Testis (tissue), 3 donors: Measurements from ENCODE around the gene C16orf92. TPM values are rescaled to one million over a fixed set of nuclear protein-coding genes. Genes with fewer than 3 reads are reported as not detected.
A peak's percentile ranks its signal among the peaks of the same experiment; 100 is the strongest.

Experiments
- DNase-seq: peaks from one replicate; pipeline ENCODE4 v3.0.0-alpha.2; 2019
- H3K27ac ChIP-seq, 2 donors: fragments of 200-600 bp; sonication (generic); one replicate each; pipeline ENCODE4 v1.5.1; 2019
- H3K27me3 ChIP-seq: fragments of 200-600 bp; sonication (generic); one replicate; pipeline ENCODE4 v1.5.1; 2019
- H3K36me3 ChIP-seq: fragments of 200-600 bp; sonication (generic); one replicate; pipeline ENCODE4 v1.5.1; 2017; ENCODE audit warnings: low read depth; ENCODE audit errors: missing control alignments
- H3K4me1 ChIP-seq: fragments of 200-600 bp; sonication (generic); one replicate; pipeline ENCODE4 v1.5.1; 2019
- H3K4me3 ChIP-seq, 2 donors: fragments of 200-600 bp; sonication (generic); one replicate each; pipeline ENCODE4 v1.5.1; 2017 to 2019
- H3K9me3 ChIP-seq: fragments of 200-600 bp; sonication (generic); one replicate; pipeline ENCODE4 v1.5.1; 2017
- POLR2A ChIP-seq: fragments of 450-650 bp; IDR thresholded peaks from one replicate; pipeline ENCODE4 v1.6.1; 2017; ENCODE audit warnings: antibody characterized with exemption, mild to moderate bottlenecking, moderate library complexity
- WGBS, 2 donors: methylation state at CpG; one replicate each; pipeline ENCODE4 v1.1.5; 2018; 5-methylcytosine and 5-hydroxymethylcytosine counted together
- intact Hi-C: fragments of 100-400 bp; cut with DNase I; formaldehyde crosslinking; loops from one replicate; pipeline ENCODE4 v1.15.1; 2023; ENCODE audit warnings: low total_unique reads
- polyA plus RNA-seq: library from polyadenylated mRNA; stranded (reverse); fragments of 350-450 nt; fragmentation: Illumina TruSeq; extraction: RNeasy Lipid Tissue Mini Kit (QIAGEN cat#74804); gene quantifications from one replicate; pipeline ENCODE4 v1.2.3, GENCODE V29; 2014; ENCODE audit warnings: low read depth, low replicate concordance; ENCODE audit not compliant: insufficient read depth
- total RNA-seq, 2 donors: library from RNA; depleted of rRNA; stranded (reverse); fragments of >200 nt; gene quantifications; one replicate each; pipeline ENCODE4 v1.2.3, GENCODE V29; 2016
- TF ChIP-seq, protein P1 (sequence below), 3 experiments: fragments of 450-650 bp in 2 of 3; fragments of 200-600 bp in 1 of 3; sonication (generic) in 1 of 3; IDR thresholded peaks; one replicate each; pipeline ENCODE4 v1.5.1; 2016 to 2019; ENCODE audit warnings: antibody characterized with exemption in 3 of 3, mild to moderate bottlenecking in 2 of 3, moderate library complexity in 1 of 3

The C16orf92 gene
- total and polyA plus RNA-seq, 3 donors from 2014 or later: 12.4 to 91.3 (median 20.3) TPM

DNA sequence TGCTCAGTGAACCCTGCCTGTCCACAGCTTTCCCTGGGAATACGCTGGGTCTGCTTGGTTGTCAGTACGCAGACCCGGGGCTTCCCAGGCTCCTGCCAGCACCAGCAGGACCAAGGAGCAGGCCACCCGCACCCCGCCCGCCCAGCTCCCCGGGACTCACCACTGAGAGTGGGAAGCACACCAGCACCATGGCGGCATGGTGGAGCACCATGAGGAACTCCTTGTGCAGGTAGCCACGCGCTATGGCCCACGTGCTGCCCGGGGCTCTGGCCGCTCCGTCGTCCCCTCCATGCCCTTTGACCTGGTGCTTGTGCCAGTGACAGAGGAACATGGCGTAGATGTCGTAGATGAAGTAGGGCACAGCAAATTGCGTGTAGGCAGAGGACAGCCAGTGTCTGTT is 3.5 kb downstream of the C16orf92 start:
- no peaks in the 10 kb centered on the region for H3K27me3 ChIP-seq
- no peak overlapping the region for H3K27ac ChIP-seq
- TF ChIP-seq POLR2A: no peak
- TF ChIP-seq, protein P1, sequence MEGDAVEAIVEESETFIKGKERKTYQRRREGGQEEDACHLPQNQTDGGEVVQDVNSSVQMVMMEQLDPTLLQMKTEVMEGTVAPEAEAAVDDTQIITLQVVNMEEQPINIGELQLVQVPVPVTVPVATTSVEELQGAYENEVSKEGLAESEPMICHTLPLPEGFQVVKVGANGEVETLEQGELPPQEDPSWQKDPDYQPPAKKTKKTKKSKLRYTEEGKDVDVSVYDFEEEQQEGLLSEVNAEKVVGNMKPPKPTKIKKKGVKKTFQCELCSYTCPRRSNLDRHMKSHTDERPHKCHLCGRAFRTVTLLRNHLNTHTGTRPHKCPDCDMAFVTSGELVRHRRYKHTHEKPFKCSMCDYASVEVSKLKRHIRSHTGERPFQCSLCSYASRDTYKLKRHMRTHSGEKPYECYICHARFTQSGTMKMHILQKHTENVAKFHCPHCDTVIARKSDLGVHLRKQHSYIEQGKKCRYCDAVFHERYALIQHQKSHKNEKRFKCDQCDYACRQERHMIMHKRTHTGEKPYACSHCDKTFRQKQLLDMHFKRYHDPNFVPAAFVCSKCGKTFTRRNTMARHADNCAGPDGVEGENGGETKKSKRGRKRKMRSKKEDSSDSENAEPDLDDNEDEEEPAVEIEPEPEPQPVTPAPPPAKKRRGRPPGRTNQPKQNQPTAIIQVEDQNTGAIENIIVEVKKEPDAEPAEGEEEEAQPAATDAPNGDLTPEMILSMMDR (IDR thresholded peaks at IDR 0.05): no peak
- H3K4me3 ChIP-seq: no peak overlapping the region
- no peaks in the 10 kb centered on the region for H3K9me3 ChIP-seq
- H3K36me3 ChIP-seq: no peaks in the 10 kb centered on the region
- WGBS, 2 donors: 79 to 90% methylated on average over 11 to 18 of the region's 18 CpGs
- peaks cover 9% of the 10 kb centered on the region for H3K4me1 ChIP-seq
- intact Hi-C loops: loop anchor here (10.0 kb wide), 1 partner anchor 332 kb away; no protein-coding TSS in a partner anchor
- DNase-seq: no peak

DNA sequence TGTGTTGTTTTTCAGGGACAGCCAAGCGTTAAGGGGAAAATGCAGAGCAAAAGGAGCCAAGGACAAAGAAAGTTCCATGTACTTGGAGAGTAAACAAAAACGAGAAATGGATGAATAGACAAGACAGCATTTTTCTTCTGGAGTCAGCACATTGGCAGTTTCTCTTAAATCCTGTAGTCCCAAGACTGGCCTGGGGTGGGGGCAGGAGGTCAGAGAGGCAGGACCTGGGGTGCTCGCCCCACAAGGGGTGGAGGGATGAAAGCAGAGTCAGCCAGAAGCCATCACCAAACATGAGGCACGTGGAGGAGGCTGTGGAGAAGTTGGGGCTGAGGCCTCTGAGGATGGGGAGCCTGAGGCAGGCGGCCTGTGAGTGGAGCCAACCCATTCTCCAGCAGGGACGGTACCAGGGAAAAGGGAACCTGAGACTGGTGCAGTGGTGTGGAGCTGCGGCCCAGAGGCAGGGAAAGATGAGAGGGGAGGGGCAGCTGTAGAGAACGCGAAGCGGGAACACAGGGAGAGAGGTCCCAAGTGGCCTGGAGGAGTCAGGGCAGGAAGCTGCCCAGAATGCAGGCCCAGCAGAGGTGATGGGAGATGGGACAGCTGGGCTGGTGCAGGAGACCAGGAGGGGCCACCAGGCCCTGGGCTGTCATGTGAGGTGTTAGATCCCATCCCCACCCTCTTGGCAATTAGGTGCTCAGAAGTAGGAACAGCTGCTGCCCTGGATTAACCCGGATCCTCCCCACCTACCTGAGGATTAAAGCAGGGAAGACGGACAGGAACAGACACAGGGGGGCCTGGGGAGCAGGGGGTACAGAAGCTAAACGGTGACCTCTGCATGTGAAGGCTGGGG is 4.8 kb downstream of the C16orf92 start:
- WGBS, 2 donors: 42 to 49% methylated on average over 12 to 13 of the region's 13 CpGs
- Histone ChIP-seq H3K4me3 (no peak overlapping the region), H3K27ac (no peak overlapping the region), H3K36me3 (no peaks in the 10 kb centered on the region), H3K27me3 (no peaks in the 10 kb centered on the region), H3K4me1 (peaks cover 9% of the 10 kb centered on the region), H3K9me3 (no peaks in the 10 kb centered on the region)
- TF ChIP-seq, protein P1 (IDR thresholded peaks at IDR 0.05): no peak
- no peak for TF ChIP-seq POLR2A
- intact Hi-C loops: loop anchor here (10.0 kb wide), 1 partner anchor 333 kb away; no protein-coding TSS in a partner anchor
- no peak for DNase-seq

DNA sequence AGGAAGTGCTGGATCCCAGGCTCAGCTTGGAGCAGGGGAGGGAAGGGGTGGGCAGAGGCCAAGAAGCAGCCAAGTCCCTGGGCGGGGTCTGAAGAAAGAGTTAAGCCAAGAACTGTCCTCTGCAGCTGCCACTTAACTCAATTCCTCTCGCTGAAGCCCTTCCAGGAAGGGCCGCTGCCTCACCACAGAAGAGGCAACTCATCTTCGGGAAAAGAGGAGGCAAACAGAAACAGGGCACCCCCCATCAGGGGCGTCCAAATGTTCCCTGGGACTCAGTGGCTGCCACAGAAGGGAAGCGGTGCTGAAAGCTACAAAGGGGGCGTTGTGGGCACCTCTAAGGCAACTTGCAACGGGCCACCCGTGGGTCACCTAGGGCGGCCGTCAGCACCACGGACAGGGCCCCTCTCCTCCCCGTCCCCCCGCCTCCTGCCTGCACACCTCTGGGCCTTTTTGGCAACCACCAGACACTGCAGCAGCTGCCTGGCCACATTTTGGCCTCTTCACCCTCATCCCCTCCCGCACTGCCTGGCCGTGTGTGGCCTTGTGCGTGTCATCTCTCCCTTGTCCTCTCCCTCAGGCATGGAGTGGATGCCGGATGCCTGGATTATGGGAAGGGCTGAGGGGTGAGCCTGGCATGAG is 5.6 kb downstream of the C16orf92 start:
- Histone ChIP-seq H3K36me3 (no peaks in the 10 kb centered on the region), H3K4me3 (no peak overlapping the region), H3K9me3 (no peaks in the 10 kb centered on the region), H3K27ac (no peak overlapping the region), H3K27me3 (no peaks in the 10 kb centered on the region), H3K4me1 (peaks cover 9% of the 10 kb centered on the region)
- peak; percentile 37 for DNase-seq
- intact Hi-C loops: loop anchor here (10.0 kb wide), 1 partner anchor 334 kb away; no protein-coding TSS in a partner anchor
- TF ChIP-seq, protein P1 (IDR thresholded peaks at IDR 0.05): no peak
- no peak for TF ChIP-seq POLR2A
- WGBS, 2 donors: 34 to 60% methylated on average over 17 to 18 of the region's 18 CpGs

DNA sequence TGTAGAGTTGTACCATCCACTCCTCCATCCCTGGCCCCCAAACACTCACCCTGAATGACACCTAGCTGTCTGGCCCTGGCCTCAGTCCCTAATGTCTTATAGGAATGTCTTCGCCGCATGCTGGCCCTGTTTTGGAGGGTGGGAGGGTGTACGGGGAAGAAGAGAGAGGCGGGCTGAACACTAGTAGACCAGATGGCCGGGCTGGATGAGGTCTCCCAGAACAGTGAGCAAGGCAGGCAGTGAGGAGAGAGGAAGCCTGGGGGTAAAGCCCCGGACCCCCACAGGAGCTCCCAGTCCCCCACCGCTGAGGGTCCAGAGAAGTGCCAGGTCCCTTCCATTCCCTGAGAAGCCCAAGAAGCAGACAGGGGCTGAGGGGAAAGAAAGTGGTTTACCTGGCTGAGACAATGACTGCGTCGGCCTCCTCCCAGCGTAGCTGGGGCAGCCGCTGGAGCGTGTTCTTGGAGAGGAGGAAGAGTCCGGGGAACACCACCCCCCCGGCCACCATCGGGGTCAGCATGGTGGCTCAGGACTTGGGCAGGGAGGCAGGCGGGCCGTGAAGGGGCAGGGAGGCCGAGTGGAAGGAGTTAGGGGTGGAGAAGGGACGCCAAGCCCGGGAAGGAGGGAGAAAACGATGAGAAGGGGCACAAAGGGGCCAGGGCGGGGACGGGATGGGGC is 7.2 kb downstream of the C16orf92 start:
- intact Hi-C loops: no loop called here
- Histone ChIP-seq H3K27me3 (no peaks in the 10 kb centered on the region), H3K4me3 (no peak overlapping the region), H3K27ac (no peak overlapping the region), H3K4me1 (peaks cover 9% of the 10 kb centered on the region), H3K9me3 (no peaks in the 10 kb centered on the region), H3K36me3 (no peaks in the 10 kb centered on the region)
- TF ChIP-seq, protein P1 (IDR thresholded peaks at IDR 0.05): no peak
- no peak for TF ChIP-seq POLR2A
- no peak for DNase-seq
- WGBS, 2 donors: 53 to 58% methylated on average over 20 to 23 of the region's 23 CpGs
